Nephron (organoid): Measurements from ENCODE around the gene ZDHHC19.
"Not testable (repeated sequence)": the region's sequence is repeated elsewhere in the genome, so short reads cannot be mapped to it uniquely, and the experiment has no call there.

Experiments used
- H3K27ac Mint-ChIP-seq, 3 experiments: 2 replicates each; pipeline ENCODE4 v1.8.0; 2020; ENCODE audit warnings: mixed read lengths in 3 of 3, mild to moderate bottlenecking in 2 of 3, moderate library complexity in 1 of 3
- H3K27me3 Mint-ChIP-seq: 2 replicates; pipeline ENCODE4 v1.8.0; 2021; ENCODE audit warnings: low read depth, mild to moderate bottlenecking, moderate library complexity, mixed read lengths
- H3K36me3 Mint-ChIP-seq: 2 replicates; pipeline ENCODE4 v1.8.0; 2020; ENCODE audit warnings: low read depth, mixed read lengths
- H3K4me1 Mint-ChIP-seq: 2 replicates; pipeline ENCODE4 v1.8.0; 2020; ENCODE audit warnings: mixed read lengths
- H3K4me3 Mint-ChIP-seq, 3 experiments: 2 replicates each; pipeline ENCODE4 v1.8.0; 2020; ENCODE audit warnings: mild to moderate bottlenecking in 3 of 3, mixed read lengths in 3 of 3, moderate library complexity in 2 of 3
- H3K9me3 Mint-ChIP-seq: 2 replicates; pipeline ENCODE4 v1.8.0; 2020; ENCODE audit warnings: mixed read lengths
- CTCF ChIP-seq, 3 experiments: fragments of 200-600 bp; sonication (generic); IDR thresholded peaks; one replicate each; pipeline ENCODE4 v1.5.0; 2021; ENCODE audit warnings: antibody characterized with exemption in 3 of 3; ENCODE audit not compliant: unreplicated experiment in 3 of 3

The ZDHHC19 gene

DNA sequence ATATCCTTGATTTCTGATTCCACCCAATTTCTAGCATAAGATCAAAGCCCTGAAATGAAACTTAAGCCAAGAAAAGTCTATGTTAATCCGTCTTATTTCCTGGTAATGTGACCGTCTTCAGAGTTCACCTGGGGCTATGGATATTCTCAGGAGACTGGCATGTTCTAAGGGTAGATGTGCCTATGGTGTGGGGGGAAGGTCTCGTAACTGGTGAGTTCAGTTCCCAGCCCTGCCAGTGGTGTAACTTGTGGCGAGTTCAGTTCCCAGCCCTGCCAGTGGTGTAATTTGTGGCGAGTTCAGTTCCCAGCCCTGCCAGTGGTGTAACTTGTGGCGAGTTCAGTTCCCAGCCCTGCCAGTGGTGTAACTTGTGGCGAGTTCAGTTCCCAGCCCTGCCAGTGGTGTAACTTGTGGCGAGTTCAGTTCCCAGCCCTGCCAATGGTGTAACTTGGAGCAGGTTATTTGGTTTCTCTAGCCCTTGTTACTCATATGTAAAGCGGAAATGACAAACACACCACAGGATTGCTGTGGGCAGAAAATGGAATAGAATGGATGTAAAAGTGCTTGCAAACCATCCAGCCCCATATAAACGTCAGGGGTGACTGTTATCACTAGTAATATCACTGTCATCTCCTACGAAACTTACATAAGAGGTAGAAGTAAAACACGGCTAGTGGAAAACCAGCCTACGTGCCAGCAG is 35.6 kb upstream of the ZDHHC19 start:
- Mint-ChIP-seq H3K27me3 (no peaks in the 10 kb centered on the region), H3K27ac (no peak overlapping the region), H3K4me1 (no peaks in the 10 kb centered on the region), H3K36me3 (peaks cover 49% of the 10 kb centered on the region), H3K4me3 (no peak overlapping the region), H3K9me3 (peaks cover 2% of the 10 kb centered on the region)
- no peak for TF ChIP-seq CTCF (IDR thresholded peaks at IDR 0.05; ENCODE audit: unreplicated experiment in 3 of 3)

- not testable (repeated sequence) for H3K27ac Mint-ChIP-seq, H3K27me3 Mint-ChIP-seq, H3K4me1 Mint-ChIP-seq, H3K4me3 Mint-ChIP-seq, H3K9me3 Mint-ChIP-seq
- peaks cover 54% of the 10 kb centered on the region for H3K36me3 Mint-ChIP-seq
Measured at GRCh38 chr3:196244166-196244565, 33.0 kb upstream of the ZDHHC19 start.

- TF ChIP-seq CTCF (IDR thresholded peaks at IDR 0.05; ENCODE audit: unreplicated experiment in 3 of 3): no peak
- Mint-ChIP-seq H3K27ac (no peak overlapping the region), H3K4me3 (no peak overlapping the region), H3K4me1 (no peaks in the 10 kb centered on the region), H3K36me3 (peaks cover 65% of the 10 kb centered on the region), H3K27me3 (no peaks in the 10 kb centered on the region), H3K9me3 (peaks cover 2% of the 10 kb centered on the region)
Measured at GRCh38 chr3:196241704-196242103, 30.5 kb upstream of the ZDHHC19 start.

DNA sequence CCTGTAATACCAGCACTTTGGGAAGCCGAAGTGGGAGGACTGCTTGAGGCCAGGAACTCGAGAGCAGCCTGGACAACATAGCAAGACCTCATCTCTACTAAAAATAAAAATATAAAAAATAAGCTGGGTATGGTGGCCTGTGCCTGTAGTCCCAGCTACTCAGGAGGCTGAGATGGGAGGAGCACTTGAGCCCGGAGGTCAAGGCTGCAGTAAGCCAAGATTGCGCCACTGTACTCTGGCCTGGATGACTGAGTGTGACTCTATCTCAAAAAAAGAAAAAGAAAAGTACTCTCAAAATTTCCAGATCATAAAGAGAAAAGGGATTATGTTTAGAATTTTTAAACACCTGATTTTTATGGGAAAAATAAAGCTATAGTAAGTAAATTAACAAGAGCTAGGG is 29.2 kb upstream of the ZDHHC19 start:
- H3K36me3 Mint-ChIP-seq: peaks cover 63% of the 10 kb centered on the region
- H3K4me3 Mint-ChIP-seq: no peak overlapping the region
- H3K9me3 Mint-ChIP-seq: no peaks in the 10 kb centered on the region
- no peak for TF ChIP-seq CTCF (IDR thresholded peaks at IDR 0.05; ENCODE audit: unreplicated experiment in 3 of 3)
- H3K27ac Mint-ChIP-seq: no peak overlapping the region
- H3K4me1 Mint-ChIP-seq: no peaks in the 10 kb centered on the region
- no peaks in the 10 kb centered on the region for H3K27me3 Mint-ChIP-seq

GRCh38 chr3:196238612-196239560 is 27.7 kb upstream of the ZDHHC19 start:
- Mint-ChIP-seq H3K4me1 (no peaks in the 10 kb centered on the region), H3K27ac (no peak overlapping the region), H3K27me3 (no peaks in the 10 kb centered on the region), H3K36me3 (peaks cover 60% of the 10 kb centered on the region), H3K4me3 (no peak overlapping the region), H3K9me3 (no peaks in the 10 kb centered on the region)
- no peak for TF ChIP-seq CTCF (IDR thresholded peaks at IDR 0.05; ENCODE audit: unreplicated experiment in 3 of 3)

DNA sequence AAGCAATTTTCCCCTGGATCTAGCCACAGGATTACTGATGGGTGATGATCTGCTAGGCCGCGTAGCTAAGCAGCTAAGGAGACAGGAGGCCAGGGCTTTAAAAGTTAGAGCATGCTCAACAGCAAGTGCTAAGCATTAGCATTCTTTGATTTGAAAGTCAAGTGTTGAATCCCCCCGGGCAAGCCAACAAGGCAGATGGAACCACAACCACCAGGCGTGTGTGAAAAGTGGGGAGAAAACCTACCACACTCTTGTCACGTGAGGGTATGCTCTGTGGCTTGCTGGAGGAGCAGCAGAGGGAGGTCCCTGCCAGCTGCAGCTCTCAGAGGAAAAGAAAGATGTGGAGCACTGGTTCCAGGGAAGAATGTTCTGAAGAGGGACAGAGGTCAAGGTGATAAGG is 26.0 kb upstream of the ZDHHC19 start:
- Mint-ChIP-seq H3K4me3 (no peak overlapping the region), H3K36me3 (peaks cover 52% of the 10 kb centered on the region), H3K4me1 (no peaks in the 10 kb centered on the region), H3K27ac (no peak overlapping the region), H3K27me3 (no peaks in the 10 kb centered on the region), H3K9me3 (no peaks in the 10 kb centered on the region)
- no peak for TF ChIP-seq CTCF (IDR thresholded peaks at IDR 0.05; ENCODE audit: unreplicated experiment in 3 of 3)
